Body of pancreas (tissue), 4 donors: ENCODE measurements around the gene AEN. TPM values are rescaled to one million over a fixed set of nuclear protein-coding genes. Genes with fewer than 3 reads are reported as not detected.

ENCODE experiments used
- ATAC-seq: fragments of 150-250 bp; one replicate; pipeline ENCODE4 v1.9.1; 2016
- DNase-seq, 4 donors: peaks; one replicate each; pipeline ENCODE4 v3.0.0-alpha.2; 2019
- H3K27ac ChIP-seq, 4 donors: fragments of 200-600 bp; sonication (generic); 1 replicate in 3 of 4; 2 replicates in 1 of 4; pipeline versions ENCODE4 v1.5.1 to v1.6.1; 2016 to 2019; ENCODE audit warnings: mild to moderate bottlenecking in 1 of 4, mixed read lengths in 1 of 4, moderate library complexity in 1 of 4
- H3K27me3 ChIP-seq, 2 donors: fragments of 200-600 bp; sonication (generic); one replicate each; pipeline ENCODE4 v1.6.0; 2016; ENCODE audit warnings: mild to moderate bottlenecking in 1 of 2
- H3K36me3 ChIP-seq, 2 donors: fragments of 200-600 bp; sonication (generic); replicated peaks in 1 of 2; 2 replicates each; pipeline ENCODE4 v1.5.1; 2016; ENCODE audit warnings: low read depth in 2 of 2; ENCODE audit not compliant: insufficient read depth in 1 of 2
- H3K4me1 ChIP-seq: fragments of 200-600 bp; sonication (generic); one replicate; pipeline ENCODE4 v1.6.0; 2016
- H3K4me3 ChIP-seq, 2 donors: fragments of 200-600 bp; sonication (generic); 1 replicate in 1 of 2; 2 replicates in 1 of 2; pipeline ENCODE4 v1.5.1; 2016 to 2019
- H3K9me3 ChIP-seq, 3 donors: fragments of 200-600 bp; sonication (generic); 1 replicate in 2 of 3; 2 replicates in 1 of 3; pipeline ENCODE4 v1.5.1; 2016
- POLR2A ChIP-seq, 3 donors: fragments of 450-650 bp; IDR thresholded peaks; one replicate each; pipeline ENCODE4 v1.6.1; 2016; ENCODE audit warnings: antibody characterized with exemption in 3 of 3, mild to moderate bottlenecking in 2 of 3
- WGBS, 2 donors: methylation state at CpG; one replicate each; pipeline ENCODE4 v1.1.5; 2017; 5-methylcytosine and 5-hydroxymethylcytosine counted together
- intact Hi-C: fragments of 100-400 bp; cut with DNase I; formaldehyde crosslinking; loops from one replicate; pipeline ENCODE4 v1.15.1; 2023
- total RNA-seq, 2 donors: library from RNA; depleted of rRNA; stranded (reverse); fragments of >200 nt; gene quantifications; one replicate each; pipeline ENCODE4 v1.1.0, GENCODE V29; 2016
- TF ChIP-seq, protein P1 (sequence below), 7 experiments: fragments of 450-650 bp in 4 of 7; fragments of 200-600 bp in 3 of 7; sonication (generic) in 3 of 7; IDR thresholded peaks; one replicate each; pipeline ENCODE4 v1.5.1; 2016 to 2019; ENCODE audit warnings: antibody characterized with exemption in 7 of 7

AEN gene
- total RNA-seq, 2 donors from 2014 or later: 20.4 to 23.3 TPM

DNA sequence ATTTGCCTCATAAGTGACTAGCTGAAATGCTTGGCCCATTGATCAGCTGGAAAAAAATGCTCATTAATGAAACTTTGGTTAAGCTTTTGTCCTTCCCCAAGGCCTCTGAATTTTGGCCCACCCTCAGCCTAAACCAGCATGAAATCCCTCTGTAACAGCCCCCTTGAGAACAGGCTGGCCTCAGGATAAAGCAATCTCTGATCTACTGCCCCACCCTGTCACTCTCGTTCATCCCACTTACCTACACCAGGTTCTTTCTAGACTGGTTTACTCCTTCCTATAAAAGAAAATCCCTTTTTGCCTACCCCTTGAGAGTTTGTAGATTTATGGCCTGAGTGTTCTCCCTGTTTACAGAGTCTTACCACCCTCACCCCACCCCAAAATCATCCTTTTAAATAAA lies 3.4 kb upstream of the AEN start:
- no peak overlapping the region for H3K4me3 ChIP-seq
- WGBS, 2 donors: 86 to 88% methylated on average over 1 of the region's 1 CpG
- ATAC-seq (no peak), DNase-seq (no peak)
- no peak for TF ChIP-seq POLR2A (IDR thresholded peaks at IDR 0.05)
- TF ChIP-seq, protein P1, sequence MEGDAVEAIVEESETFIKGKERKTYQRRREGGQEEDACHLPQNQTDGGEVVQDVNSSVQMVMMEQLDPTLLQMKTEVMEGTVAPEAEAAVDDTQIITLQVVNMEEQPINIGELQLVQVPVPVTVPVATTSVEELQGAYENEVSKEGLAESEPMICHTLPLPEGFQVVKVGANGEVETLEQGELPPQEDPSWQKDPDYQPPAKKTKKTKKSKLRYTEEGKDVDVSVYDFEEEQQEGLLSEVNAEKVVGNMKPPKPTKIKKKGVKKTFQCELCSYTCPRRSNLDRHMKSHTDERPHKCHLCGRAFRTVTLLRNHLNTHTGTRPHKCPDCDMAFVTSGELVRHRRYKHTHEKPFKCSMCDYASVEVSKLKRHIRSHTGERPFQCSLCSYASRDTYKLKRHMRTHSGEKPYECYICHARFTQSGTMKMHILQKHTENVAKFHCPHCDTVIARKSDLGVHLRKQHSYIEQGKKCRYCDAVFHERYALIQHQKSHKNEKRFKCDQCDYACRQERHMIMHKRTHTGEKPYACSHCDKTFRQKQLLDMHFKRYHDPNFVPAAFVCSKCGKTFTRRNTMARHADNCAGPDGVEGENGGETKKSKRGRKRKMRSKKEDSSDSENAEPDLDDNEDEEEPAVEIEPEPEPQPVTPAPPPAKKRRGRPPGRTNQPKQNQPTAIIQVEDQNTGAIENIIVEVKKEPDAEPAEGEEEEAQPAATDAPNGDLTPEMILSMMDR (IDR thresholded peaks at IDR 0.05): no peak
- no peak overlapping the region for H3K27ac ChIP-seq
- no peaks in the 10 kb centered on the region for H3K36me3 ChIP-seq
- no peaks in the 10 kb centered on the region for H3K9me3 ChIP-seq
- H3K27me3 ChIP-seq: no peaks in the 10 kb centered on the region
- peaks cover 42% of the 10 kb centered on the region for H3K4me1 ChIP-seq
- intact Hi-C loops: loop anchor here (10.0 kb wide), 1 partner anchor 143 kb away; no protein-coding TSS in a partner anchor

DNA sequence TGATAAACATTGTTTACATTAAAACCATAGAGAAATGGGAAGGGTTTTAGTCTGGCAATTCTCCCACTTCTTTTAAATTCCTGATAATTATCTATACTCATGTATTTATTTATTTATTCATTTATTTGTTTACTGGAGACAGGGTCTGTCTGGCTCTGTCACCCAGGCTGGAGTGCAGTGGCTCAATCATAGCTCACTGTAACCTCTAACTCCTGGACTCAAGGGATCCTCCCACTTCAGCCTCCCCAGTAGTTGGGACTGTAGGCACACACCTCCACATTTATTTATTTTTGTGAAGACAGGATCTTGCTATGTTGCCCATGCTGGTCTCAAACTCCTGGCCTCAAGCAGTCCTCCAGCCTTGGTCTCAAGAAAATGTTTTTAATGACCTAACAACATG lies 2.5 kb upstream of the AEN start:
- H3K4me1 ChIP-seq: peaks cover 50% of the 10 kb centered on the region

DNA sequence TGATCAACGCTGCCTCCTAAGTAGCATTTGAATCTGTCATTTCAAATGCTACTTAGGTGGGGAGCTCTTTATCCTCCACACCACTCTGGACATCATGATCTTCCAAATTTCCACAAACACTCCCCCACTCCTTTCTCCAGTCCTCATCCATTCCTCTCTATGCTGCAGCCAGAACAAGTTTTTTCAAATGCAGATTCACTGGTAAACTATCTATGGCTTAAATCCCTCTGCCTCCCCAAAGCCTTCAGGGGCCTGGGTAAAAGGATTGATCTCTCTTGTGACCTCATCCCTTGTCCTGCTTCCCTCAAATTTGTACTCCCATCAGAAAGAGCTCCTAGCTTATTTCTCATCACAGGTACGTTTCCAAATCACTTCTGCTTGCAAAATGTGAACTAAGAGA lies 1.3 kb upstream of the AEN start:
- peaks cover 50% of the 10 kb centered on the region for H3K4me1 ChIP-seq
- H3K9me3 ChIP-seq: no peaks in the 10 kb centered on the region
- TF ChIP-seq POLR2A (IDR thresholded peaks at IDR 0.05): no peak
- TF ChIP-seq, protein P1 (IDR thresholded peaks at IDR 0.05): no peak
- no peak for DNase-seq
- no peak for ATAC-seq
- no peak overlapping the region for H3K27ac ChIP-seq
- H3K36me3 ChIP-seq: no peaks in the 10 kb centered on the region
- H3K4me3 ChIP-seq: no peak overlapping the region
- intact Hi-C loops: loop anchor here (10.0 kb wide), 1 partner anchor 145 kb away; no protein-coding TSS in a partner anchor
- WGBS, 2 donors: 66 to 83% methylated on average over 2 of the region's 2 CpGs
- H3K27me3 ChIP-seq: no peaks in the 10 kb centered on the region

More for the DNA sequence above, 2.5 kb upstream of the AEN start:
- intact Hi-C loops: loop anchor here (10.0 kb wide), 1 partner anchor 144 kb away; no protein-coding TSS in a partner anchor
- Histone ChIP-seq H3K4me3 (no peak overlapping the region), H3K9me3 (no peaks in the 10 kb centered on the region), H3K36me3 (no peaks in the 10 kb centered on the region), H3K27ac (no peak overlapping the region), H3K27me3 (no peaks in the 10 kb centered on the region)
- ATAC-seq (no peak), DNase-seq (no peak)
- TF ChIP-seq, protein P1 (IDR thresholded peaks at IDR 0.05): no peak
- no peak for TF ChIP-seq POLR2A (IDR thresholded peaks at IDR 0.05)

DNA sequence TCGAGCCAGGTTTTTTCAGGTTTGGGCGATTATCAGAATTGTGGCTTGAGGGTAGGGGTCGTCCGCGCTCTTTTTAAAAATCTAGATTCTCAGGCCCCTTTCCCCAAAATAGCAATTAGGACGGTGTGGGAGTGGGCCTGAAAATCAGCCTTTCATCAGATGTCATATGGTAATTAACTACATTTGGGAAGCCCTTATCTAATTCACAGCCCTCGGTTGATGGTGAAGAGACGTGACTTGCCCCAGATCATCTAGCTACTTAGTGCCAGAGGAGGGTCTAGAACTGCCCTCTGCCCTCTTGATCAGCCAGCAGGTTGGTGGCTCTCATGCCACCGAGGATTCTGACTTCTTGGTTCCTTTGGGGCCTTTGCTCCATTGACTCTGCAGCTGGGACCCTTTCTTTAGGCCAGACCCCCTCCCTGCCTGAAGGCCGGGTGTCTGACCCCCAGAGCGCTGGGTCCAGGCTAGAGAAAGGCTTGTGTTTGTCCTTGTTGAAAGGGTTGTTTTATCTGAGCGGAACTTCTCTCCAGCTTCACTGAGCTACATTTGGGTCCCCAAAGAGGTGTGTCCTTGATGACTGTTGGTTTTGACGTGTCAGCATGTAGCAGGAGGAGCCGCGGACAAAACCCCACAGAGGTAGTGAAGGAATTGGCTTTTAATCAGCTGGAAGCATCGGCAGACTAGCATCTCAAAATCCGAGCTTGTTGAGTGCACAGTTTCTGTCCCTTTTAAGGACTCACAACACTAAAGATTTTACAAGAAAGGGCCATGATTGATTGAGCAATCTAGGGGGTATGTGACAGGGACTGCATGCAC lies 857 bp downstream of the AEN start:
- Histone ChIP-seq H3K27me3 (no peaks in the 10 kb centered on the region), H3K4me1 (peaks cover 47% of the 10 kb centered on the region), H3K36me3 (peaks cover 0 to 7% of the 10 kb centered on the region in 2 donors), H3K4me3 (peak overlapping the region; percentile 81 to 93), H3K9me3 (no peaks in the 10 kb centered on the region), H3K27ac (peak overlapping the region; percentile 62 to 96 (median 88))
- ATAC-seq (no peak), DNase-seq (no peak)
- TF ChIP-seq POLR2A (IDR thresholded peaks at IDR 0.05): no peak
- TF ChIP-seq, protein P1 (IDR thresholded peaks at IDR 0.05): no peak
- 4 to 14% methylated on average over 14 to 17 of the region's 17 CpGs for WGBS, 2 donors
- intact Hi-C loops: no loop called here
